Heart left ventricle (tissue), 16 donors: Measurements from ENCODE around the gene THADA. TPM values are rescaled to one million over a fixed set of nuclear protein-coding genes. Genes with fewer than 3 reads are reported as not detected.
A peak's percentile ranks its signal among the peaks of the same experiment; 100 is the strongest.

Source experiments
- ATAC-seq, 4 donors: fragments of 200-7000 bp; cut with Tn5 transposase; one replicate each; pipeline ENCODE4 v1.9.1; 2020 to 2022; ENCODE audit warnings: moderate library complexity in 4 of 4, mild to moderate bottlenecking in 3 of 4, moderate number of reproducible peaks in 1 of 4
- DNase-seq, 5 donors: peaks; one replicate each; pipeline ENCODE4 v3.0.0-alpha.2; 2020
- H3K27ac ChIP-seq, 12 donors: fragments of 200-600 bp; sonication (generic) in 4 of 12; one replicate each; pipeline versions ENCODE4 v1.5.0 to v1.8.0; 2016 to 2022; ENCODE audit warnings: mild to moderate bottlenecking in 2 of 12
- H3K27me3 ChIP-seq, 9 donors: fragments of 200-600 bp; sonication (generic) in 2 of 9; one replicate each; pipeline versions ENCODE4 v1.5.1 to v1.8.0; 2016 to 2022; ENCODE audit warnings: mild to moderate bottlenecking in 3 of 9
- H3K36me3 ChIP-seq, 9 donors: fragments of 200-600 bp; sonication (generic) in 2 of 9; one replicate each; pipeline versions ENCODE4 v1.5.0 to v1.8.0; 2018 to 2022; ENCODE audit warnings: mild to moderate bottlenecking in 2 of 9
- H3K4me1 ChIP-seq, 12 donors: fragments of 200-600 bp; sonication (generic) in 4 of 12; one replicate each; pipeline versions ENCODE4 v1.5.0 to v1.8.0; 2016 to 2022; ENCODE audit warnings: mild to moderate bottlenecking in 3 of 12
- H3K4me3 ChIP-seq, 12 donors: fragments of 200-600 bp; sonication (generic) in 4 of 12; one replicate each; pipeline versions ENCODE4 v1.5.0 to v1.8.0; 2017 to 2022; ENCODE audit warnings: mild to moderate bottlenecking in 9 of 12, moderate library complexity in 4 of 12
- H3K9me3 ChIP-seq, 12 donors: fragments of 200-600 bp; sonication (generic) in 4 of 12; one replicate each; pipeline versions ENCODE4 v1.5.0 to v1.8.0; 2016 to 2022; ENCODE audit warnings: mild to moderate bottlenecking in 1 of 12
- CTCF ChIP-seq, 12 donors: fragments of 200-600 bp; sonication (generic) in 4 of 12; IDR thresholded peaks; one replicate each; pipeline versions ENCODE4 v1.5.0 to v1.8.0; 2018 to 2022; ENCODE audit warnings: antibody characterized with exemption in 12 of 12, mild to moderate bottlenecking in 5 of 12
- POLR2A ChIP-seq, 2 donors: fragments of 450-650 bp; IDR thresholded peaks; one replicate each; pipeline ENCODE4 v1.6.1; 2017; ENCODE audit warnings: antibody characterized with exemption in 2 of 2, mild to moderate bottlenecking in 2 of 2, moderate library complexity in 2 of 2
- WGBS, 4 donors: extraction: QIAGEN DNeasy Blood & Tissue Kit in 2 of 4; methylation state at CpG; one replicate each; pipeline versions ENCODE4 v1.1.5 to v1.1.7; 2013 to 2018; 5-methylcytosine and 5-hydroxymethylcytosine counted together
- intact Hi-C, 10 donors: fragments of 100-400 bp; cut with DNase I; formaldehyde crosslinking; loops; one replicate each; pipeline versions ENCODE4 v1.11.1 to v1.14.2; 2022
- polyA plus RNA-seq, 2 donors: library from polyadenylated mRNA; stranded (reverse); fragments of 200-250 nt; gene quantifications; one replicate each; pipeline ENCODE4 v1.2.3, GENCODE V29; 2013
- total RNA-seq, 9 donors: library from RNA; depleted of rRNA in 2 of 9; stranded (reverse); fragments of >200 nt in 2 of 9; fragmentation: NEBNext Ultra II Directional in 3 of 9; extraction: Animal tissue kit (Norgen Biotek cat#: 25700) in 3 of 9; gene quantifications; one replicate each; pipeline versions ENCODE4 v1.1.0 to v1.2.4, GENCODE V29; 2016 to 2023
- donor health status: ischemic (EF 13 %, LVEDD 7.1; RV severe dilation, severe dysfunction).
- donor health status: healthy with polysubstance abuse.
- donor health status: DM: no; HTN: yes; CAD: no.
- donor health status: DM: no; HTN: no; CAD: no.
- donor health status: ischemic (EF 25% LVEDD 6.9; RV normal size, moderate dysfunction).
- donor health status: ischemic (EF 25% LVEDD 5.7; RV mildly dilated, moderate dysfunction).
- donor health status: healthy.
- donor health status: DM: yes; HTN: yes; CAD: no.
- donor health status: ischemic (EF 35%, LVEDD 5.7; RV mildly dilated, moderate dysfunction).
- donor health status: nonischemic (EF 11% LVEDD 7.7; RV severe dilation, severe dysfunction).
- donor health status: DM: yes; HTN: yes; CAD: no.
- donor health status: PGD.
- donor health status: ischemic (EF 29% LVEDD 5.4; RV normal size, mild dysfunction).
- donor health status: nonischemic (EF 23%, LVEDD 6.1; RV moderate dilation, normal function).

Gene THADA
- total and polyA plus RNA-seq, 11 donors, result 6.8 to 21.4 (median 13.0) TPM

- Histone ChIP-seq H3K36me3 (no peaks in the 10 kb centered on the region), H3K9me3 (no peaks in the 10 kb centered on the region), H3K27ac (no peak overlapping the region), H3K4me1 (peaks cover 6 to 68% (median 54%) of the 10 kb centered on the region in 12 donors), H3K4me3 (no peak overlapping the region), H3K27me3 (no peaks in the 10 kb centered on the region)
- ATAC-seq (no peak), DNase-seq (no peak)
- intact Hi-C loops, result no loop called here
- WGBS, 4 donors, result 97 to 98% (median 97%) methylated on average over 3 of the region's 3 CpGs
- TF ChIP-seq POLR2A (IDR thresholded peaks at IDR 0.05), result no peak
- no peak for TF ChIP-seq CTCF (IDR thresholded peaks at IDR 0.05)
Observed at GRCh38 chr2:43307973-43308372, 287.9 kb downstream of the THADA start.

- no peaks in the 10 kb centered on the region for H3K36me3 ChIP-seq
- peaks cover under 1 to 66% (median 49%) of the 10 kb centered on the region in 12 donors for H3K4me1 ChIP-seq
- H3K9me3 ChIP-seq, result no peaks in the 10 kb centered on the region
- intact Hi-C loops, result no loop called here
- peak overlapping the region in 3 of 12 donors; percentile 25 to 86 (median 79) for H3K27ac ChIP-seq
- WGBS, 4 donors, result 35 to 46% (median 38%) methylated on average over 2 of the region's 2 CpGs
- no peak for TF ChIP-seq CTCF (IDR thresholded peaks at IDR 0.05)
- no peak for ATAC-seq
- no peak for DNase-seq
- no peaks in the 10 kb centered on the region for H3K27me3 ChIP-seq
- no peak overlapping the region for H3K4me3 ChIP-seq
Observed at GRCh38 chr2:43307046-43307445, 288.8 kb downstream of the THADA start.

- no peak for ATAC-seq
- no peak for DNase-seq
- Histone ChIP-seq H3K4me3 (no peak overlapping the region), H3K27me3 (no peaks in the 10 kb centered on the region), H3K27ac (peak overlapping the region; percentile 60 to 92 (median 79)), H3K36me3 (no peaks in the 10 kb centered on the region), H3K9me3 (no peaks in the 10 kb centered on the region), H3K4me1 (peaks cover 0 to 69% (median 48%) of the 10 kb centered on the region in 12 donors)
- TF ChIP-seq POLR2A (IDR thresholded peaks at IDR 0.05), result no peak
- TF ChIP-seq CTCF (IDR thresholded peaks at IDR 0.05), result no peak
- intact Hi-C loops, result no loop called here
- WGBS, 4 donors, result 93 to 98% (median 96%) methylated on average over 5 of the region's 5 CpGs
Observed at GRCh38 chr2:43306197-43306596, 289.6 kb downstream of the THADA start.

GRCh38 chr2:43305517-43305916 lies 290.3 kb downstream of the THADA start:
- TF ChIP-seq POLR2A (IDR thresholded peaks at IDR 0.05) (no peak), CTCF (IDR thresholded peaks at IDR 0.05) (no peak)
- peak overlapping the region; percentile 60 to 92 (median 79) for H3K27ac ChIP-seq
- no peaks in the 10 kb centered on the region for H3K9me3 ChIP-seq
- no peaks in the 10 kb centered on the region for H3K27me3 ChIP-seq
- no peak overlapping the region for H3K4me3 ChIP-seq
- no peaks in the 10 kb centered on the region for H3K36me3 ChIP-seq
- intact Hi-C loops, result no loop called here
- peaks cover 0 to 66% (median 48%) of the 10 kb centered on the region in 12 donors for H3K4me1 ChIP-seq
- DNase-seq, result peak in 4 of 5 donors; percentile 48 to 79 (median 62)
- peak; percentile 79 to 88 (median 83) for ATAC-seq
- WGBS, 4 donors, result 27 to 59% (median 42%) methylated on average over 2 of the region's 2 CpGs
